ENCODE data around the gene ROGDI. TPM values are rescaled to one million over a fixed set of nuclear protein-coding genes. Genes with fewer than 3 reads are reported as not detected.

The ROGDI gene
- total RNA-seq, 1 donor from 2014 or later, result 39.3 TPM

DNA sequence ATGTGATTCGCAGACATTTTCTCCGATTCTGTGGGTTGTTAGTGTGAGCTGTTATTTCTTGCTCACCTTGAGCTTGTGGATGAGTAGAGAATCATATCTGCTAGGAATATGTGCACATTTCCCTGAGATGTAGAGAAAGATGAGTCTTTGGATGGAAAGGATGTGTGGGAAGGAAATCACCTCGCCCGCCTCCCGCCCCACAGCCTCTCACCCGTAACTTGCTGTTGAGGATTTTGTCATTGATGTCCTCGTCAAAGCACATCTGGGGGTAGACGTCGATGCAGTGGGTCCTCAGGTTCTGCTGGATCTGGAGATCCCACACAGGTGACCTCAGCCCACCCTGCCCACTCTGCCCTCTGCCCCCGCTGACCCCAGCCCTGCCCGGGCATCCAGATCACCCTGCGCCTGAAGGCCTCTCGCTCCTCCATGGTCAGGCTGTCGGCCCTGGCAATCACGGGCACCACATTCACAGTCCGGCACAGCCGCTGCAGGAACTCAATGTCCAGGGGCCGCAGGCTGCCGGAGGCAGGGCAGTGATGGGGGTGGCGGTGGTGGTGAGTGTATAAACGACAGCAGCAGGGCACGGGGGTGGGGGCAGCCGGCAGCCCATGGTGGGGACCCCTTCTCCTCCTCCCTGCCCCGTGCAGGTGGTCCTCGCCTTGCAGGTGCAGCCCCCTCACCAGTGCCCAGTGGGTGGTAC is 19.0 kb downstream of the ROGDI start:
- Mint-ChIP-seq H3K4me1 (ENCODE audit: unreplicated experiment) (no peaks in the 10 kb centered on the region), H3K36me3 (no peaks in the 10 kb centered on the region), H3K27ac (no peak overlapping the region), H3K9me3 (no peaks in the 10 kb centered on the region), H3K27me3 (no peaks in the 10 kb centered on the region), H3K4me3 (no peak overlapping the region)
- TF ChIP-seq, protein P1, sequence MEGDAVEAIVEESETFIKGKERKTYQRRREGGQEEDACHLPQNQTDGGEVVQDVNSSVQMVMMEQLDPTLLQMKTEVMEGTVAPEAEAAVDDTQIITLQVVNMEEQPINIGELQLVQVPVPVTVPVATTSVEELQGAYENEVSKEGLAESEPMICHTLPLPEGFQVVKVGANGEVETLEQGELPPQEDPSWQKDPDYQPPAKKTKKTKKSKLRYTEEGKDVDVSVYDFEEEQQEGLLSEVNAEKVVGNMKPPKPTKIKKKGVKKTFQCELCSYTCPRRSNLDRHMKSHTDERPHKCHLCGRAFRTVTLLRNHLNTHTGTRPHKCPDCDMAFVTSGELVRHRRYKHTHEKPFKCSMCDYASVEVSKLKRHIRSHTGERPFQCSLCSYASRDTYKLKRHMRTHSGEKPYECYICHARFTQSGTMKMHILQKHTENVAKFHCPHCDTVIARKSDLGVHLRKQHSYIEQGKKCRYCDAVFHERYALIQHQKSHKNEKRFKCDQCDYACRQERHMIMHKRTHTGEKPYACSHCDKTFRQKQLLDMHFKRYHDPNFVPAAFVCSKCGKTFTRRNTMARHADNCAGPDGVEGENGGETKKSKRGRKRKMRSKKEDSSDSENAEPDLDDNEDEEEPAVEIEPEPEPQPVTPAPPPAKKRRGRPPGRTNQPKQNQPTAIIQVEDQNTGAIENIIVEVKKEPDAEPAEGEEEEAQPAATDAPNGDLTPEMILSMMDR (conservative IDR thresholded peaks at IDR 0.05), result no peak
- no peak for DNase-seq (ENCODE audit: extremely low spot score, unreplicated experiment)

DNA sequence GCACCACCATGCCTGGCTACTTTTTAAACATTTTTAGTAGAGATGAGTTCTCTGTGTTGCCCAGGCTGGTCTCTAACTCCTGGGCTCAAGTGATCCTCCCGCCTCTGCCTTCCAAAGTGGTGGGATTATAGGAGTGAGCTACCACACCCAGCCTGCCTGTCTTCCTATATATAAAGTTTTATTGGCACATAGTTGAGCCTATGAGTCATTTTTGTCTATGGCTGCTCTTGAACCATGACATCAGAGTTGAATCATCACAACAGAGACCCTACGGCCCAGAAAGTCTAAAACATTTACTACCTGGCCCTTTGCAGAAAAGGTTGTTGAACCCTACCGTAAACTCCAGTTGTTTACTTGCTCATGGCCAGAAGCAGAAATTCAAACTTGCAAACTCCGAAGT is 22.2 kb downstream of the ROGDI start:
- TF ChIP-seq, protein P1 (conservative IDR thresholded peaks at IDR 0.05), result no peak
- Mint-ChIP-seq H3K9me3 (no peaks in the 10 kb centered on the region), H3K36me3 (no peaks in the 10 kb centered on the region), H3K27me3 (no peaks in the 10 kb centered on the region), H3K4me1 (ENCODE audit: unreplicated experiment) (no peaks in the 10 kb centered on the region), H3K27ac (no peak overlapping the region), H3K4me3 (no peak overlapping the region)
- DNase-seq (ENCODE audit: extremely low spot score, unreplicated experiment), result no peak

DNA sequence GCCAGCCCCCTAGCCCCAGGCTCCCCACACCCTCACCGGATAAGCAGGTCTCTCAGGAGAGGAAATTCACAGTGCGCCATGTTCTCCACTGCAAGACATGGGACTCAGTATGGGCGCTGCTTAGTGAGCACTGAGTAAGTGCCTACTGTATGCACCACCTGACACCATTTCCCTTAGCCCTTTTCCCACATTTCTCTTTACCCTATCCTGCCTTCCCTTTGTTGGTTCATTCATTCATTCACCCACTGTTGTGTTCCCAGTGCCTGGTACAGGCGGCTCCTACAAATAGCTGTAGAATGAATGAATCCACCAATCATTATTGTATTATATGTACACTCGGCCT is 24.4 kb downstream of the ROGDI start:
- H3K36me3 Mint-ChIP-seq, result no peaks in the 10 kb centered on the region
- H3K9me3 Mint-ChIP-seq, result no peaks in the 10 kb centered on the region
- no peaks in the 10 kb centered on the region for H3K4me1 Mint-ChIP-seq (ENCODE audit: unreplicated experiment)
- TF ChIP-seq, protein P1 (conservative IDR thresholded peaks at IDR 0.05), result no peak
- H3K4me3 Mint-ChIP-seq, result no peak overlapping the region
- no peak for DNase-seq (ENCODE audit: extremely low spot score, unreplicated experiment)
- no peaks in the 10 kb centered on the region for H3K27me3 Mint-ChIP-seq
- no peak overlapping the region for H3K27ac Mint-ChIP-seq

DNA sequence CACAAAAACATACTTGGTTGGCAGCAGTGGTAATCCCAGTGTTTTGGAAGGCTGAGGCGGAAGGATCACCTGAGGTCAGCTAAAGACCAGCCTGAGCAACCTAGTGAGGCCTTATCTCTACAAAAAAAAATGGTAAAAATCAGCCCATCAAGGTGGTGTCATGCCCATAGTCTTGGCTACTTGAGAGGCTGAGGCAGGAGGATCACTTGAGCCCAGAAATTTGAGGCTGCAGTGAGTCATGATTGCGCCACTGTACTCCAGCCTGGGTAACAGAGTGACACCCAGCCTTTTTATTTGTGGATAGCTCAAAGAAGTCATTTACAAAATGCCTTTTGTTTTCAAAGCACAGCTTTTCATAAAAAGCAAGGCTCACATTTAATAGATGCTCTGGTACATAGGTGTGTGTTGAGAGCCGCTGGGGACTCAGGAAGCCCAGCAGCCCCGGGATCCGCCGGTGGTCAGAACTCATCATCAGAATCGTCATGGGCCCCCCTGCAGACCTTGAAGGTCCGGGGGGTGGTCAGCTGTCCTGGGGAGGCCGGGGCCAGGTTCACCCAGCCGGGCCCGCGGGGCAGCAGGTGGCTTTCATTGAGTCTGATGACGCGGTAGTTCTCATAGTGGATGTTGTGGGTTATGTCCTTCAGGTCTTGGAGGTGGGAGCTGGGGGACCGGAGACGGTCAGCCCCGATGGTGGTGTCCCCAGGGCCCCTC is 24.9 kb downstream of the ROGDI start:
- no peak overlapping the region for H3K4me3 Mint-ChIP-seq
- H3K27me3 Mint-ChIP-seq, result no peaks in the 10 kb centered on the region
- no peaks in the 10 kb centered on the region for H3K36me3 Mint-ChIP-seq
- no peak overlapping the region for H3K27ac Mint-ChIP-seq
- H3K9me3 Mint-ChIP-seq, result no peaks in the 10 kb centered on the region
- H3K4me1 Mint-ChIP-seq (ENCODE audit: unreplicated experiment), result no peaks in the 10 kb centered on the region
- DNase-seq (ENCODE audit: extremely low spot score, unreplicated experiment), result no peak
- TF ChIP-seq, protein P1 (conservative IDR thresholded peaks at IDR 0.05), result no peak

DNA sequence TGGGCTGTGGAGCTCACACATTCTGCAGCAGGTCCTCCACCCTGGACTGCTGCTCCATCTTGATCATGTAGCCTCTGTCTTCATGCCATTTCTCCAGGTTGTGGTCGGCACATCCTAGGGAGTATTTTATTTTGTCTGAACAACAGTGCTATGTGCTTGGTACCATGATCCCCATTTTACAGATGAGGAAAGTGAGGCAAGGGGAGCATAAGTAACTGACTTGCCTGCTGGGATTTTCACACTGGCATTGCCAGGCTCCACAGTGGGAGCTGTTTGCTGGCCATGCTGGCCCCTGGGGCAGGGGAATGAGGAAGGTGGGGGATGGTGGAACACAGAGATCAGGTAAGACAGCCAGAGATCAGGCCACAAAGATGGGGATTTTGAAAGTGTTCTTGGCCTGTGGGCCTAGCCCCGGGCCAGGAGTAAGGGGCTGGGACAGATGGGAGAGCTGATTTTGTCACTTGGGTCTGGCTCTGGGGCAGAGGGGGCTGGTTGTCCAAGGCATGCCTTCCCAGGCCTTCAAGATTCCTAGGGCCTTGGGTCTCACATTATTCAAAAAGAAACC is 26.2 kb downstream of the ROGDI start:
- DNase-seq (ENCODE audit: extremely low spot score, unreplicated experiment), result no peak
- H3K27me3 Mint-ChIP-seq, result no peaks in the 10 kb centered on the region
- no peaks in the 10 kb centered on the region for H3K9me3 Mint-ChIP-seq
- TF ChIP-seq, protein P1 (conservative IDR thresholded peaks at IDR 0.05), result no peak
- no peaks in the 10 kb centered on the region for H3K4me1 Mint-ChIP-seq (ENCODE audit: unreplicated experiment)
- H3K4me3 Mint-ChIP-seq, result no peak overlapping the region
- H3K36me3 Mint-ChIP-seq, result no peaks in the 10 kb centered on the region
- H3K27ac Mint-ChIP-seq, result no peak overlapping the region

Data from type B pancreatic cell (in vitro differentiated cells).